Hypothalamus (tissue), 51 donors: ENCODE data around the gene KRT73.

Source experiments
- DNase-seq, 51 donors: peaks; one replicate each; lab custom pipeline; 2025; lab: John Stamatoyannopoulos, UW

The KRT73 gene

GRCh38 chr12:52627395-52628110 is 9.2 kb upstream of the KRT73 start:
- DNase-seq: no peak

- DNase-seq: no peak
Measured at GRCh38 chr12:52622349-52622748, 4.0 kb upstream of the KRT73 start.

- no peak for DNase-seq
Measured at GRCh38 chr12:52618866-52619265, 507 bp upstream of the KRT73 start.

GRCh38 chr12:52617403-52617785 is 965 bp downstream of the KRT73 start:
- no peak for DNase-seq

GRCh38 chr12:52616680-52617402 is 1.5 kb downstream of the KRT73 start:
- no peak for DNase-seq

- DNase-seq: no peak
Measured at GRCh38 chr12:52615912-52616311, 2.4 kb downstream of the KRT73 start.

GRCh38 chr12:52615208-52615868 is 3.0 kb downstream of the KRT73 start:
- DNase-seq: no peak

GRCh38 chr12:52614381-52615207 is 3.8 kb downstream of the KRT73 start:
- DNase-seq: no peak

GRCh38 chr12:52613384-52614030 is 4.9 kb downstream of the KRT73 start:
- no peak for DNase-seq

GRCh38 chr12:52612431-52613383 is 5.7 kb downstream of the KRT73 start:
- no peak for DNase-seq

- no peak for DNase-seq
Measured at GRCh38 chr12:52611080-52611468, 7.3 kb downstream of the KRT73 start.

GRCh38 chr12:52608826-52609630 is 9.3 kb downstream of the KRT73 start:
- no peak for DNase-seq

- no peak for DNase-seq
Measured at GRCh38 chr12:52608161-52608560, 10.2 kb downstream of the KRT73 start.

- DNase-seq: no peak
Measured at GRCh38 chr12:52607314-52607713, 11.0 kb downstream of the KRT73 start.

GRCh38 chr12:52606581-52607218 is 11.7 kb downstream of the KRT73 start:
- DNase-seq: no peak

GRCh38 chr12:52606096-52606495 is 12.3 kb downstream of the KRT73 start:
- DNase-seq: no peak

GRCh38 chr12:52605542-52605941 is 12.8 kb downstream of the KRT73 start:
- no peak for DNase-seq

GRCh38 chr12:52604859-52605258 is 13.5 kb downstream of the KRT73 start:
- DNase-seq: no peak
